ENCODE data around the gene TNRC6A.
"Not testable (repeated sequence)": the region's sequence is repeated elsewhere in the genome, so short reads cannot be mapped to it uniquely, and the experiment has no call there.

TNRC6A gene

GRCh38 chr16:24820522-24820921, 91.1 kb downstream of the TNRC6A start:
- no peak for DNase-seq

- no peak for DNase-seq
Observed at GRCh38 chr16:24821129-24821528, 91.7 kb downstream of the TNRC6A start.

DNA sequence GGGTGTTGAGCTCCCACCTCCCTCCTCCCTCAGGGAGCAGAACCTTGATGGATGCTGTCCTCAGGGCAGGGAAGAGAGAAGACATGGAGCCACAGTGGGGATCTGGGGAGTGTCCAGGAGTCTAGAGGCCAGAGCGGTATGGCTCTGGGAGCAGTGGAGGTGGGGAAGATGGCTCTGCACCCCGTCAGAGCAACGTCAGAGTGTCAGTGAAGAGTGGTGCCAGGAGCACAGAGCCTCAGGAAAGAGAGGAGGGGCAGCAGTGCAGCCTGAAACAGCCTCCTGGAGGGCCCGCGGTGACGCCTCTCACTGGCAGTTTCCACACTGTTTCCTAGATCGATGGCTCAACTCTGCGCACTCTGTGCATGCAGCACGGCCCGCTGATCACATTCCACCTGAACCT, 93.1 kb downstream of the TNRC6A start:
- no peak for DNase-seq

DNA sequence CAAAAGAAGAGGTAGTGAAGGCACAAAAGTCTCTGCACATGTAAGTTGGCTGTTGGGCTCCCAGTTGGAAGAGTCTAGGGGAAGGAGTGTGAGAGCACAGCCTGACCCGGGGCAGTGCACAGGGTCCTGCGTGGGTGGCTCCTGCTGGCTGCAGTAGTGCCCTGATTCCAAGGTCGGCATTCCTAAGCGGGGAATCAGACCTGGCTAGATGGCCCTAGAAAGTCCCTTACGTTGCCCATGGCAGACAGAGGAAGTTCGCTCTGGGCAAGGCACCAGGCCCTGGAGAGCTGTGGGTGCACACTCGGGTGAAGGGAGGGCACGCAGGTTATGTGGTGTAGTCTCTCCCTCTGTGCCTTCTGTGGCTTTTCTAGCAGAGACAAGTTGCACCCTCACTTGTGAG, 93.5 kb downstream of the TNRC6A start:
- DNase-seq = no peak

- DNase-seq = peak; percentile 53
Observed at GRCh38 chr16:24825696-24826095, 96.2 kb downstream of the TNRC6A start.

DNA sequence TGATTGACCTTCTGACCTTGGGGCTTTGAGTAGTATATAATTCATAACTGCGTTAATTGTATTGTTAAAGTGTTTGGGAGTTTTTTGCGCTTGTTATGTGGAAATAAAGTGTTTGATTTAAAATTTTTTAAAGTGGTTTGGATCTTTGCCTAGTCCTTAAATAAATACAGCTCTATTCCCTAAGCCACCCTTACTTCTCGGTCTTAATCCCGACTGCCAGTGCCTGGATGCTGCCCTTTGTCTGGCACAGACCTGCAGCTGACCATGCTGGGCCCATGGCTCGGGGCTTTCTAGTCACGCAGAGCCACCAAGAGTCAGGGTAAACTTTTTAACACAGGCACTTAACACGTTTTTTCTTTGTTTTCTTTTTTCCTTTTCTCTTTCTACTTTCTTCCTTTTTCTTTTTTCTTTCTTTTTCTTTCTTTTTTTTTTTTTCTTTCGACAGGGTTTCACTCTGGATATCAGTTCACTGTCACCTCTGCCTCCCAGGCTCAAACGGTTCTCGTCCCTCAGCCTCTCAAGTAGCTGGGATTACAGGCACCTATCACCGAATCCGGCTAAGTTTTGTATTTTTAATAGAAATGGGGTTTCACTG, 96.7 kb downstream of the TNRC6A start:
- peak; percentile 13 for DNase-seq

DNA sequence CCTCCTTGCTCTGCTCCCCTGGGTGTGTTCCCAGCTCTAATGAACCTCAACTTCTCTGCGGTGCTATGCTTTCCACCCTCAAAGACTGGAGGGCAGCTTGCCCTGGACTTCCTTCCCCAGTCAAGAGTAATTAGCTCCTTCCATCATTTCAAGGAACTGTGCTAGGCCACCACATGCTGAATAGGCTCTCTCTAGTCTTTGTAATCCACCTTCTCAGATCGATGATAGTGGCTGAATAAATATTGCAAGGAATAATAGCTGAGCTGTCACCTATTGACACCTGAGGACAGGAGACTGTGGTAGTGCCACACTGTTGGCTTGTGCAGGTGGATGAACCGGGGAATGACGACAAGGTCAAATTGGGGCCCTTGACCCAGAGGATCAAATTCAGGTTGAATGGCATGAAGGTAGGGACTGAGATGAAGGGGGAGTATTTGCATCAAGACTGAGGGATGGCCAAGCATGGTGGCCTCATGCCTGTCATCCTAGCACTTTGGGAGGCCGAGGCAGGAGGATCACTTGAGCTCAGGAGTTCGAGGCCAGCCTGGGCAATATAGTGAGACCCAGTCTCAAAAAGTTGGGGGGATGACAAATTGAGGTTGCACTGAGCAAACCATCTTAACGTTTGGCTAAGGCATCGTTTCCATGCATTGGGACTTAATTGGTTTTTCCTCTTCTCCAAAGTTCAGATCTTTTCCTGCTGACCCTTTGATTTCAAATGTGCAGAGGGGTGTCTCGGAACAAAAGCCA, 97.5 kb downstream of the TNRC6A start:
- DNase-seq = peak; percentile 21

GRCh38 chr16:24829153-24829552, 99.7 kb downstream of the TNRC6A start:
- DNase-seq = no peak

GRCh38 chr16:24833352-24833751, 103.9 kb downstream of the TNRC6A start:
- no peak for DNase-seq

GRCh38 chr16:24834459-24835335, 105.2 kb downstream of the TNRC6A start:
- DNase-seq = no peak

GRCh38 chr16:24836836-24837235, 107.4 kb downstream of the TNRC6A start:
- DNase-seq = no peak

- no peak for DNase-seq
Observed at GRCh38 chr16:24837969-24838368, 108.5 kb downstream of the TNRC6A start.

GRCh38 chr16:24838554-24839266, 109.3 kb downstream of the TNRC6A start:
- DNase-seq = no peak

GRCh38 chr16:24839347-24839972, 110.0 kb downstream of the TNRC6A start:
- no peak for DNase-seq

DNA sequence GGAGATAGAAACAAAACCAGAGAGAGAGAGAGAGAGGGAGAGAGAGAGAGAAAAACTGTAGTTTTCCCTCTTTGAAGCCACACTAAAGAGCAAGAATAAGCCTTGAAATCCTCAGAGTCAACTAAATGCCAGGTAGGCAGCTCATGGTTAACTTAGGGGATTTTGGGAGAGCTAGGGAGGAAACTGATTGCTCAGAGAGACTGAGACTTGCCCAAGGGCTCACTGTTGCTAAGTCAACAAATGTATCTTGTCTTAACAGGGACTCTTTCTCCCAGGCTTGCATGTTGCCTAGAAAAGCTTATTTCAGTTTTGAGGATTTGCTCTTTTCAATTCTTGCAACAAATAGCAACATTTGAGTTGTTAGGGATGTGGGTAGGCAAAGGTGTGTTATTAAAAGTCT, 111.8 kb downstream of the TNRC6A start:
- DNase-seq = no peak

DNA sequence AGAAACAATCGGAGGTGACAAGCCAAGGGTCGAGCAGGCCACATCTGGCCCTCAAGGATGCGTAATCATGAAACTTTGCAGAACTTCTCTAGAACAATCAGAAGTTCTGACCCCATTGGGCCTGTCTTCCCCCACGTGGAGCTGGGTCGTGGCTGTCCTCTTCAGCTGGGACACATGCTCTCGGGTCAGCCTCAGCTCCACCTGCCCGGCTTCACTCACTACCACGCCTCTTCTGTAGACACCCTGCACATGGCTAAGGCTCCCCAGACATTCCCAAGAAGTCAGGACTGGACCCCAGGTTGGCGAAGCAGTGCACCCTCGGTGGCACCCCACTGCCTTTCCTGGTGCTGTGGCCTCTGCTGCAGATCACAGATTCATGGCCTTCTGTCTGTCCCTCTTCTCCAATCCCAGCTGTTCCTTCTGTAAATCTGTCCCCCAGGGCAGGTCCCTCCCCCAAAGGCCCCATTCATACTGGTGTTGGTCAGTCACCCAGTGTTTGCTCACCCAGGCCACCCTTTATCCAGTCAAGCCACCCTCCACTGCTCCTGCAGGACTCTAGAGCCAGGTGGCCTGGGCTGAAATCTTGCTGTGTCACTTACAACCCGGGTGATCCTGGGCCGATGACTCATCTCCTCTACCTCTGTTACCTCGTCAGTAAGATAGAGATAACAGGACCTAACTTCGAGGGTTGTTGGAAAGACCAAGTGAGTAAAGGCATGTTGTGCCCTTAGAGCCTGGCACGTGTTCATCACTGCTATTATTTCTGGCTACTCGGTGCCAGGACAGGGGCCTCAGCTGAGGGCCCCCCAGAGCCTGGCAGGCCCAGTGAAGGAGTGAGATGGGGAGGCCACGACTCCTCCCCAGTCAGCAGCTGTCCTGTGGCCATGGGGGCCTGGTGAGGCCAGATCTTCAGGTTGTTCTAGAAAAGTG, 114.9 kb downstream of the TNRC6A start:
- no peak for DNase-seq

GRCh38 chr16:24845031-24845365, 115.5 kb downstream of the TNRC6A start:
- DNase-seq = not testable (repeated sequence)

DNA sequence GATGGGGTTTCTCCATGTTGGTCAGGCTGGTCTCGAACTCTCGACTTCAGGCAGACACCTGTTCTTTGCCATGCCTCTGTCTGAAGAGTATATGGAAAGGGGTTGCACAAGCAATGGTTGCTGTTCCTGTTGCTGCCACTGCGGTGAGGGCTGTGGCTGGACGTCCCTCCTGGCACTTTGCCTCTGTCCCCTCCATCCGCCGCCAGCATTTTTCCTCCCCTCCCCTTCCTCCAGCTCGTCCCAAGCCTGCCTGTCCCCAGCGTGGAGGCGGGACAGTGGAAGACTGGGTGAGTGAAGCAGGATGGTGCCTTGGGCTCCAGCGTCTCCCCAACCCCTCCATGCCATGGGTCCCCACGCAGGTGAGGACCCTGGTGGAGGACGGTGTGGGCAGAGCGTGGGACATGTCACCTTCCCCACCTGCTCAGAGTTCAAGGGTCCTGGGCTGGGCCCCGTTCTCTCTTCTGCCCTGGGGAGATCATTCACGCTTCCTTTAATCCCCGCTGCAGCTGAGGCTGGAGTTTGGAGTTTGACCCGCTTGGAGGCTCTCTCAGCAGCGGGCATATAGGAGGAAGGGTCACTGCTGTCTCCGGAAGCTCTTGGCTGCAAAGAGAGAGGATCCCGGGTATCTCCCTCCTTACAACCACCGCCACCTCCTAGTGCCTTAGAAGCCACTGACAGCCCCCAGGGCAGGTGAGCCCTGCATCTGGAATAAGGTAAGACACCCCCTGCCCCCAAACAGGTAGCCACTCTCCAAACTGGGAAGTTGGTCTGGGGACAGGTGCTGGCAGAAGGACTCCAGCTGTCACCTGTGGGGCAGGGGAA, 116.5 kb downstream of the TNRC6A start, which contains the start of gene SLC5A11:
SLC5A11 (plus strand) TSS at position 238 of the 822 bp plus-strand sequence. CDS start 12,681 bp downstream, outside the sequence.
- DNase-seq = no peak

DNA sequence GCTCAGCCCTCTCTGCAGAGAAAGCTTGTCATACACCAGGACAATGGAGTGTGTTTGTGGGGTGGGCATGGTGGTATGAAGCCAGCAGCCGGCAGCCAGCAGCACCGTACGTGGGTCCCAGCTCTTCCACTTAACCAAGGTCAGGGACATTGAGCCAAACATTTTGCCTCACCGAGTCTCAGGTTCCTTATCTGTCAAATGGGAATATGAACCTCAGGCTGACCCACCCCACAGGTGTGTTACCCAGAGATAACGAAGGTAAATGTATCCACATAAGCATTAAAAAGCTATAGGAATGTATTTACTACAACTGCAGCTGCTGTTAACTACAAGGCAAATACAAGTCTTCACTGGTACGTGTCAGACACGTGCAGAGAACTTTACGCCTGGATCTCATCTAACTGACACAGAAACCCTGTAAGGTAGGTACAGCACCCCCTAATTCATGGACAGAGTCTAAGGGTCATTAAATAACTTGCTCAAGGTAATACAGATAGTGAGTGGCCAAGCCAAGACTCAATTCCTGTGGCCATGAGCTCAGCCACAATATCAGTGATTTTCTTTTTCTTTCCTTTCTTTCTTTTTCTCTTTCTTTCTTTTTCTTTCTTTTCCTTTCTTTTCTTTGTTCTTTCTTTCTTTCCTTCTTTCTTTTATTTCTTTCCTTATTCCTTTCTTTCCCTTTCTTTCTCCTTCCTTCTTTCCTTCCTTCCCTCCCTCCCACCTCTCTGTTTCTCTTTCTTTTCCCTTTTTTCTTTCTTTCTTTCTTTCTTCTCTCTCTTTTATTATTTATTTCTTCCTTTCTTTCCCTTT, 117.3 kb downstream of the TNRC6A start:
- no peak for DNase-seq

DNA sequence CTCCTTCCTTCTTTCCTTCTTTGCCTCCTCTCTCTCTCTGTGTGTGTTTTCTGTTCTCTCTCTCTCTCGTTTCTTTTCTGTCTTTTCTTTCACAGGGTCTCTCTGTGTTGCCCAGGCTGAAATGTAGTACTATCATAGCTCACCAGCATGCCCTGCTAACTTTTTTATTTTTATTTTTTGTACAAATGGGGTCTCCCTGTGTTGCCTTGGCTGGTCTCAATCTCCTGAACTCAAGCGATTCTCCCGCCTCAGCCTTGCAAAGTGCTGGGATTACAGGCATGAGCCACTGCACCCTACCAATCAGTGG, 117.9 kb downstream of the TNRC6A start:
- no peak for DNase-seq

Data from activated CD8-positive, alpha-beta memory T cell treated with anti-CD3 and anti-CD28 coated beads for 24 hours (primary cell).